GM18520 (cell line): Measurements from ENCODE around the gene WDFY4.

ENCODE experiments used
- ATAC-seq: cut with Tn5 transposase; IDR thresholded peaks from one replicate; pipeline ENCODE4 v1.9.1; 2021; ENCODE audit not compliant: unreplicated experiment

The WDFY4 gene

GRCh38 chr10:48684463-48684791, 246 bp upstream of the WDFY4 start:
- ATAC-seq, result no peak

GRCh38 chr10:48685731-48686130, 1.1 kb downstream of the WDFY4 start:
- ATAC-seq, result no peak

GRCh38 chr10:48690791-48691660, 6.4 kb downstream of the WDFY4 start:
- no peak for ATAC-seq

GRCh38 chr10:48691812-48692528, 7.3 kb downstream of the WDFY4 start:
- ATAC-seq, result no peak

GRCh38 chr10:48692748-48693147, 8.1 kb downstream of the WDFY4 start:
- no peak for ATAC-seq

GRCh38 chr10:48693206-48693605, 8.5 kb downstream of the WDFY4 start:
- no peak for ATAC-seq

- no peak for ATAC-seq
Observed at GRCh38 chr10:48694371-48695030, 9.8 kb downstream of the WDFY4 start.

- ATAC-seq, result no peak
Observed at GRCh38 chr10:48695636-48696534, 11.2 kb downstream of the WDFY4 start.

GRCh38 chr10:48696535-48696873, 11.8 kb downstream of the WDFY4 start:
- no peak for ATAC-seq

- ATAC-seq, result no peak
Observed at GRCh38 chr10:48697091-48697490, 12.4 kb downstream of the WDFY4 start.

- no peak for ATAC-seq
Observed at GRCh38 chr10:48697821-48698764, 13.4 kb downstream of the WDFY4 start.

GRCh38 chr10:48699011-48699627, 14.4 kb downstream of the WDFY4 start:
- no peak for ATAC-seq

GRCh38 chr10:48700071-48700470, 15.4 kb downstream of the WDFY4 start:
- ATAC-seq, result no peak

GRCh38 chr10:48700493-48700892, 15.8 kb downstream of the WDFY4 start:
- ATAC-seq, result no peak

GRCh38 chr10:48701139-48701901, 16.6 kb downstream of the WDFY4 start:
- ATAC-seq, result no peak

- no peak for ATAC-seq
Observed at GRCh38 chr10:48701941-48702340, 17.3 kb downstream of the WDFY4 start.

GRCh38 chr10:48703531-48704122, 19.0 kb downstream of the WDFY4 start:
- ATAC-seq, result no peak

- no peak for ATAC-seq
Observed at GRCh38 chr10:48704156-48704555, 19.5 kb downstream of the WDFY4 start.
